ENCODE results near the gene RPL21. TPM values are rescaled to one million over a fixed set of nuclear protein-coding genes. Genes with fewer than 3 reads are reported as not detected.

Gene RPL21
- total RNA-seq: 100 to 1,000 TPM; 174 to 362 (median 317) TPM
- long read RNA-seq, transcript RPL21-202 (6 exons, 815 nt): major isoform, 16 of 26 reads
- long read RNA-seq, partial matches to known transcripts: 5 of 26 reads
- long read RNA-seq, other reads (novel, unspliced or antisense): 1 of 26 reads

DNA sequence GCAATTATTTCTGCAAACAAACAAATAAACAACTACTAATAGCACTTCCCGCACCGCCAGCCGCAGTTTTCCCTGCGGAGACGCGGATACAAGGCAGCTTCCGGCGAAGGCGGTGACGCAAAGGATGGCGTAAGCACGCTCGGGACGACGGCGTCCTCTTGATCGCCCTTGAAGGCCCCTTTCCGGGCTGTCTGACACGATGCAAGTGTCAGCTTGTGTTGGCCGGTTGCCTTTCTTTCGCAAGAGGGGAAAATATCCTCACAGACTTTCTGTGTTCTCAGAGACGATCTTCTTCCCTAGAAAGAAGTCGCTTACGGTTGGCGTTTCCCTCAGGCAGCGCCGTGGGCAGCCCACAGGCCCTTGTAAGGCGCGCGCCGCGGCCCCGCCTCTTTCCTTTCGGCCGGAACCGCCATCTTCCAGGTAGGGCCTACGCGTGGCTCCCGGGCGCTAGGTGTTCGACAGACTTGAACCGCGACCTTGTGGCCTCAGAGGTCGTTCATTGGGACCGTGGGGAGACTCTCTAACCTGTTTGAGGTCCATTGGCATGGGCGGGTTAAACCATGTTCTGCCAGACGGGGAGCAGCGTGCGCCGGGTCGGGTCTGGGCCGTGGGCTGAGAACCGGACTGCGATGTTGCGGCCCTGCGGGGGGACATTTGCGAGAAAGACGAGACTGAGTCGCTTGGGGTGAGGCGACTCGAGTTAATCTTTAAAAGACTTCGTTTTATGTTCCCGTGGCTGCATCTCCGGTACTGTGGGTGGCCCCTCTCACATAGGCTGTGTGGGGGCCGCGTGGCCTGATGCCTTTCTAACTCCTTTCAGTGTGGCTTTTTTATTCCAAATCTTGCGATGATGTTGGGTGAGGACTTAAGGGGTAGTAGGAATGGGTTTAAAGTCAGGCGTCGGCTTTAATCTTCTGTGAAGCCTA lies at the start of gene RPL21:
RPL21 (plus strand) TSS at position 393 of the 926 bp plus-strand sequence. CDS start 2,219 bp downstream, outside the sequence.
- intact Hi-C loops (cut with DNase I): no loop called here
- TF ChIP-seq, protein P1, sequence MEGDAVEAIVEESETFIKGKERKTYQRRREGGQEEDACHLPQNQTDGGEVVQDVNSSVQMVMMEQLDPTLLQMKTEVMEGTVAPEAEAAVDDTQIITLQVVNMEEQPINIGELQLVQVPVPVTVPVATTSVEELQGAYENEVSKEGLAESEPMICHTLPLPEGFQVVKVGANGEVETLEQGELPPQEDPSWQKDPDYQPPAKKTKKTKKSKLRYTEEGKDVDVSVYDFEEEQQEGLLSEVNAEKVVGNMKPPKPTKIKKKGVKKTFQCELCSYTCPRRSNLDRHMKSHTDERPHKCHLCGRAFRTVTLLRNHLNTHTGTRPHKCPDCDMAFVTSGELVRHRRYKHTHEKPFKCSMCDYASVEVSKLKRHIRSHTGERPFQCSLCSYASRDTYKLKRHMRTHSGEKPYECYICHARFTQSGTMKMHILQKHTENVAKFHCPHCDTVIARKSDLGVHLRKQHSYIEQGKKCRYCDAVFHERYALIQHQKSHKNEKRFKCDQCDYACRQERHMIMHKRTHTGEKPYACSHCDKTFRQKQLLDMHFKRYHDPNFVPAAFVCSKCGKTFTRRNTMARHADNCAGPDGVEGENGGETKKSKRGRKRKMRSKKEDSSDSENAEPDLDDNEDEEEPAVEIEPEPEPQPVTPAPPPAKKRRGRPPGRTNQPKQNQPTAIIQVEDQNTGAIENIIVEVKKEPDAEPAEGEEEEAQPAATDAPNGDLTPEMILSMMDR (IDR thresholded peaks at IDR 0.05): no peak
- TF ChIP-seq POLR2A (IDR thresholded peaks at IDR 0.05): peak; percentile 87
- peak; percentile 95 to 98 (median 98) for ATAC-seq
- H3K4me1 ChIP-seq: peaks cover 0 to 37% (median 0%) of the 10 kb centered on the region in 4 donors
- H3K9me3 ChIP-seq: no peaks in the 10 kb centered on the region
- peak within 1 kb of the TSS; percentile 96 to 99 (median 96) for H3K27ac ChIP-seq
- no peaks in the 10 kb centered on the region for H3K27me3 ChIP-seq
- WGBS (ENCODE audit: insufficient coverage, low coverage, low lambda C conversion rate, missing lambda C conversion rate): 0% methylated on average over 31 of the region's 69 CpGs
- peaks cover 0 to 29% (median 1%) of the 10 kb centered on the region in 4 donors for H3K36me3 ChIP-seq
- H3K4me3 ChIP-seq: peak within 1 kb of the TSS; percentile 66 to 97 (median 95)
- DNase-seq: peak; percentile 96 to 97 (median 96)

DNA sequence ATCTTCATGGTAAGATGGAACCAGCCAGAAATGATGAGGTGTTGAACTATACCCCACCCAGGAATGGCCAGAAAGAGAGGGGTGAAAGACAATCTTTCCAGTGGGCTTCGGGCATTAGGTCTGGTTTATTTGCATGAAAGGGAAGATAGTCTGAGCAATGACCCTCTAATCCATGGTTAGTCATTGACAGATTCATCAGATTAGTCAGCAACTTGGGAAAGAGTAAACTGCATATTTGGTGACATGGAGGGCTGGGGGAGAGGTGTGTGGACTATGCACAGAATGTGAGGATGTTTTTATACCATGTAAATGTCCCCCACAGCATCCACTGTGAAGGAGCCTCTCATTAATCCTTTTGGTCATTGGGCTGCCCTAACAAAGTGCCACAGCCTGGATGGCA lies 49.7 kb upstream of the RPL21 start:
- H3K27ac ChIP-seq: no peak overlapping the region
- TF ChIP-seq, protein P1 (IDR thresholded peaks at IDR 0.05): no peak
- no peak for TF ChIP-seq POLR2A (IDR thresholded peaks at IDR 0.05)
- no peaks in the 10 kb centered on the region for H3K27me3 ChIP-seq
- H3K4me1 ChIP-seq: no peaks in the 10 kb centered on the region
- H3K9me3 ChIP-seq: no peaks in the 10 kb centered on the region
- intact Hi-C loops (cut with DNase I): loop anchor here in 1 of 2 donors (10.0 kb wide), 1 partner anchor 217 kb away; no protein-coding TSS in a partner anchor
- no peak overlapping the region for H3K4me3 ChIP-seq
- no CpG with 5 or more reads among the region's 1 CpG for WGBS (ENCODE audit: insufficient coverage, low coverage, low lambda C conversion rate, missing lambda C conversion rate)
- DNase-seq: no peak
- peak in 2 of 4 donors; percentile 29 to 35 for ATAC-seq
- no peaks in the 10 kb centered on the region for H3K36me3 ChIP-seq

DNA sequence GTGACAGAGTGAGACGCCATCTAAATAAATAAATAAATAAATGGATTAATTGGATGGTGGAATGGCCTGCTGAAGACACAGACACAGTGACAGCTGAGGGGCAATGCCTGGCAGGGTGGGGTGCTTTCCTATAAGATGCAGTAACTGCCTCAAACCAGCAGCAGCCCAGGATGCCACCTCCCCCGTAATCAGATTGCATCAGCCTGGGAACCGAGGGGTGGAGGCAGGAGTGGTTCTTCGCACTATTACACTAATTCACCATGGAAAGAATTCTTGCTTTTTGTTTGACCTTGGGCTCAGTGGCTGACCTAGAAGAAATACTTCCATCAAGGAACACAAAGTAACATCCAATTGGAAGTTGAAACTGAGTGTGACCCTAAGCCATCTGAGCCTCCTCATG lies 48.2 kb upstream of the RPL21 start:
- intact Hi-C loops (cut with DNase I): loop anchor here in 1 of 2 donors (10.0 kb wide), 1 partner anchor 218 kb away; no protein-coding TSS in a partner anchor
- ATAC-seq (no peak), DNase-seq (no peak)
- WGBS (ENCODE audit: insufficient coverage, low coverage, low lambda C conversion rate, missing lambda C conversion rate): 90% methylated on average over 4 of the region's 4 CpGs
- Histone ChIP-seq H3K36me3 (no peaks in the 10 kb centered on the region), H3K9me3 (no peaks in the 10 kb centered on the region), H3K4me3 (no peak overlapping the region), H3K27ac (no peak overlapping the region), H3K4me1 (no peaks in the 10 kb centered on the region), H3K27me3 (no peaks in the 10 kb centered on the region)
- TF ChIP-seq, protein P1 (IDR thresholded peaks at IDR 0.05): no peak
- TF ChIP-seq POLR2A (IDR thresholded peaks at IDR 0.05): no peak

DNA sequence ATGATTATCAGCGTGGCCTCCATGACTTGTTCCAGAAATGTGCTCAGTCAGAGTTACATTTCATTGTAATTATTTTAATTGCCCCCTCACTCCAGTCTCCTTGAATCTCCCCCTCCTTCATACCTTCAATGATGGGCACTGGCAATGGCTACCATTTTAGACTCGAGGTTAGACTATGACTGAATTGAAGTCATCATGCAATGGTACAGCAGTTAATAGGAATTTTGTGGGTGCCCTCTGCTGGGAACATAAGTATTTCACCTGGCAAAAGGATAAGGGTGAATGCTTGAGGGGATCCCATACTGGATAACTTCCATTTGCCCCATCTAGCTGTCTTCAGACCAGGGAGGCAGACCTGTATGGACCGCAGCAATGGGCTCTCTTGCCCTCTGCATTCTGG lies 47.5 kb upstream of the RPL21 start:
- TF ChIP-seq, protein P1 (IDR thresholded peaks at IDR 0.05): peak; percentile 36 to 48 (median 44)
- no peak for TF ChIP-seq POLR2A (IDR thresholded peaks at IDR 0.05)
- Histone ChIP-seq H3K4me3 (no peak overlapping the region), H3K27ac (no peak overlapping the region), H3K4me1 (no peaks in the 10 kb centered on the region), H3K27me3 (no peaks in the 10 kb centered on the region), H3K36me3 (no peaks in the 10 kb centered on the region), H3K9me3 (no peaks in the 10 kb centered on the region)
- DNase-seq (no peak), ATAC-seq (peak; percentile 79 to 82 (median 80))
- intact Hi-C loops (cut with DNase I): loop anchor here in 1 of 2 donors (10.0 kb wide), 1 partner anchor 219 kb away; no protein-coding TSS in a partner anchor
- WGBS (ENCODE audit: insufficient coverage, low coverage, low lambda C conversion rate, missing lambda C conversion rate): 41% methylated on average over 2 of the region's 3 CpGs

Data from right lobe of liver (tissue), 6 donors.